ENCODE measurements around the gene ADAM12. TPM values are rescaled to one million over a fixed set of nuclear protein-coding genes. Genes with fewer than 3 reads are reported as not detected.

The ADAM12 gene
- total RNA-seq, 3 donors from 2014 or later (not counting 1 experiment from before 2014, with no cell fraction given), result 1.6 to 1.9 (median 1.8) TPM

DNA sequence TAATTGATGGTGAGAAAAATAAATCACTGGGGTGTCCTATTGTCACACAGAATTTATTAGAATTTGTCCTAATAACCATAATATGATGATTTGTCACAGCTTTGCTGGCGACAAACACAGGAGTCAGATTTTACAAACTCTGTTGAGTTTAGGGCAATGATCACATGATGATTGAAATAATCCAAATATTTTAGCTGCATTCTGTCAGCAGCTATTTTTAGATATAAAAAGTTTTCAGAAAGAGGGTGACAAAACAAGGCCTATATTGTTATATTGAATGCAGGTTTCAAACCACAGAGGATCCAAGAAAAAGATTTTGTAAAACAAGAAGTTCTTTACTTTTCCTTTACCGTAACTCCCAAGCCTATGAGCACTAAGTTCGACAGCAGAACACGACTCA, 178.8 kb downstream of the ADAM12 start:
- no peak overlapping the region for H3K4me3 Mint-ChIP-seq
- H3K36me3 Mint-ChIP-seq, result no peaks in the 10 kb centered on the region
- DNase-seq (no peak), ATAC-seq (no peak)
- H3K27ac ChIP-seq (ENCODE audit: low read length), result no peak overlapping the region
- 73% methylated on average over 4 of the region's 4 CpGs for WGBS (ENCODE audit: insufficient coverage)
- no peak overlapping the region for H3K27ac Mint-ChIP-seq
- no peaks in the 10 kb centered on the region for H3K36me3 ChIP-seq (ENCODE audit: control insufficient read depth, insufficient read depth, low read length)
- TF ChIP-seq, protein P1, sequence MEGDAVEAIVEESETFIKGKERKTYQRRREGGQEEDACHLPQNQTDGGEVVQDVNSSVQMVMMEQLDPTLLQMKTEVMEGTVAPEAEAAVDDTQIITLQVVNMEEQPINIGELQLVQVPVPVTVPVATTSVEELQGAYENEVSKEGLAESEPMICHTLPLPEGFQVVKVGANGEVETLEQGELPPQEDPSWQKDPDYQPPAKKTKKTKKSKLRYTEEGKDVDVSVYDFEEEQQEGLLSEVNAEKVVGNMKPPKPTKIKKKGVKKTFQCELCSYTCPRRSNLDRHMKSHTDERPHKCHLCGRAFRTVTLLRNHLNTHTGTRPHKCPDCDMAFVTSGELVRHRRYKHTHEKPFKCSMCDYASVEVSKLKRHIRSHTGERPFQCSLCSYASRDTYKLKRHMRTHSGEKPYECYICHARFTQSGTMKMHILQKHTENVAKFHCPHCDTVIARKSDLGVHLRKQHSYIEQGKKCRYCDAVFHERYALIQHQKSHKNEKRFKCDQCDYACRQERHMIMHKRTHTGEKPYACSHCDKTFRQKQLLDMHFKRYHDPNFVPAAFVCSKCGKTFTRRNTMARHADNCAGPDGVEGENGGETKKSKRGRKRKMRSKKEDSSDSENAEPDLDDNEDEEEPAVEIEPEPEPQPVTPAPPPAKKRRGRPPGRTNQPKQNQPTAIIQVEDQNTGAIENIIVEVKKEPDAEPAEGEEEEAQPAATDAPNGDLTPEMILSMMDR (IDR thresholded peaks at IDR 0.05), result no peak
- intact Hi-C loops (cut with micrococcal nuclease), result no loop called here
- H3K27me3 ChIP-seq (ENCODE audit: control insufficient read depth, insufficient read depth, low read length), result no peaks in the 10 kb centered on the region
- H3K4me1 ChIP-seq (ENCODE audit: control insufficient read depth, insufficient read depth, low read length), result no peaks in the 10 kb centered on the region
- no peaks in the 10 kb centered on the region for H3K9me3 Mint-ChIP-seq
- no peaks in the 10 kb centered on the region for H3K9me3 ChIP-seq (ENCODE audit: control insufficient read depth, insufficient read depth, low read length)
- no peaks in the 10 kb centered on the region for H3K4me1 Mint-ChIP-seq
- H3K27me3 Mint-ChIP-seq (ENCODE audit: low read depth in 2 of 2), result peaks cover 13 to 36% of the 10 kb centered on the region in 2 donors
- H3K4me3 ChIP-seq (ENCODE audit: low read length), result no peak overlapping the region

DNA sequence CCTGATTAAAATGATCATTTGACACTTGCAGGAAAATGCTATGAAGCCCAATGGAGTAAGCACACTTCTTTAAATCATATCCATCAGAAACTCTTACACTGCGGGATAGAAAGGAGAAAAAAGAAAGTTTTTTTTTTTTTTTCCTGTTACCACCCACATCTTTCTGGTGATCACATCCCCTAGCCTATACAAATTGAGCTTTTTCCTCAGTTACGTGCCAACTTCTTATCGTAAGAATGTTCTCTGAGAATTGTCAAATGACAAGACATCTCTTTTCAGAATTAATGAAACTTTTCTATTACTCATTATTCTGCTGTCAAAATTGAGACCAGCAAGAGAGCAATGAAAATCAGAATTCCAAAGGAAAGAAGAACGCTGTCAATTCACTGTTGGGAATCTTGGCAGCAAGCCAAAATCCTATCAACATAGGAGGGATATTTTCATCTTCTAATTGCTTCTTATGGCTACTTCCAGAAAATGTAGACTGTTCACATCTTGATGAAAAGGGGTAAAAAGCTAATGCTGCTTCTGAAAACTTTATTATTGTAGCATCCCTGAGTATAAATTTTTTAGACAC, 179.5 kb downstream of the ADAM12 start:
- H3K27ac ChIP-seq (ENCODE audit: low read length), result no peak overlapping the region
- WGBS (ENCODE audit: insufficient coverage), result 100% methylated on average over 2 of the region's 4 CpGs
- no peaks in the 10 kb centered on the region for H3K4me1 ChIP-seq (ENCODE audit: control insufficient read depth, insufficient read depth, low read length)
- Mint-ChIP-seq H3K27me3 (ENCODE audit: low read depth in 2 of 2) (peaks cover 9 to 36% of the 10 kb centered on the region in 2 donors), H3K9me3 (no peaks in the 10 kb centered on the region), H3K36me3 (no peaks in the 10 kb centered on the region), H3K4me1 (no peaks in the 10 kb centered on the region), H3K4me3 (no peak overlapping the region), H3K27ac (no peak overlapping the region)
- intact Hi-C loops (cut with micrococcal nuclease), result no loop called here
- H3K27me3 ChIP-seq (ENCODE audit: control insufficient read depth, insufficient read depth, low read length), result no peaks in the 10 kb centered on the region
- ATAC-seq, result no peak
- no peaks in the 10 kb centered on the region for H3K9me3 ChIP-seq (ENCODE audit: control insufficient read depth, insufficient read depth, low read length)
- no peak overlapping the region for H3K4me3 ChIP-seq (ENCODE audit: low read length)
- H3K36me3 ChIP-seq (ENCODE audit: control insufficient read depth, insufficient read depth, low read length), result no peaks in the 10 kb centered on the region
- no peak for DNase-seq
- TF ChIP-seq, protein P1 (IDR thresholded peaks at IDR 0.05), result no peak

DNA sequence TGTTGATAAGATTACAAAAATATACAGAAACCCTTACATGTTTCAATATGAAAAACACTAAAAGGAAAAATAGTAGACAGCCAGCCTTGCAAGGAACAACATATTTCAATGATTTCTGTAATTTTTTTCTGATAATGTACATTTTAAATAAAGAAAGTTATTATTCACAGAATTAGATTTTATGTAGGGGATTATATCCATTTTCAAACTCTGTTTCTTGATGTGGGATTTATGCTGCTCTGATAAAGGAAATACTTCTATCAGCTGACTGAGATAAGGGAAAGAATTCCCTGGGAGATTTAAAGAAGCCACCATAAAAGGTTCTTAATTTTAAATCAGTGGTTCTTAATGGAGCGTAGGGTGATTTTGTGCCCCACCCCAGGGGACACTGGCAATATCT, 180.4 kb downstream of the ADAM12 start:
- Histone ChIP-seq H3K27ac (ENCODE audit: low read length) (no peak overlapping the region), H3K4me3 (ENCODE audit: low read length) (no peak overlapping the region), H3K4me1 (ENCODE audit: control insufficient read depth, insufficient read depth, low read length) (no peaks in the 10 kb centered on the region), H3K9me3 (ENCODE audit: control insufficient read depth, insufficient read depth, low read length) (no peaks in the 10 kb centered on the region), H3K36me3 (ENCODE audit: control insufficient read depth, insufficient read depth, low read length) (no peaks in the 10 kb centered on the region), H3K27me3 (ENCODE audit: control insufficient read depth, insufficient read depth, low read length) (no peaks in the 10 kb centered on the region)
- no peak for ATAC-seq
- H3K4me3 Mint-ChIP-seq, result no peak overlapping the region
- peaks cover 7 to 31% of the 10 kb centered on the region in 2 donors for H3K27me3 Mint-ChIP-seq (ENCODE audit: low read depth in 2 of 2)
- no peak for DNase-seq
- no peak overlapping the region for H3K27ac Mint-ChIP-seq
- no peaks in the 10 kb centered on the region for H3K36me3 Mint-ChIP-seq
- H3K4me1 Mint-ChIP-seq, result no peaks in the 10 kb centered on the region
- TF ChIP-seq, protein P1 (IDR thresholded peaks at IDR 0.05), result no peak
- WGBS (ENCODE audit: insufficient coverage), result 84% methylated on average over 1 of the region's 1 CpG
- intact Hi-C loops (cut with micrococcal nuclease), result no loop called here
- no peaks in the 10 kb centered on the region for H3K9me3 Mint-ChIP-seq

DNA sequence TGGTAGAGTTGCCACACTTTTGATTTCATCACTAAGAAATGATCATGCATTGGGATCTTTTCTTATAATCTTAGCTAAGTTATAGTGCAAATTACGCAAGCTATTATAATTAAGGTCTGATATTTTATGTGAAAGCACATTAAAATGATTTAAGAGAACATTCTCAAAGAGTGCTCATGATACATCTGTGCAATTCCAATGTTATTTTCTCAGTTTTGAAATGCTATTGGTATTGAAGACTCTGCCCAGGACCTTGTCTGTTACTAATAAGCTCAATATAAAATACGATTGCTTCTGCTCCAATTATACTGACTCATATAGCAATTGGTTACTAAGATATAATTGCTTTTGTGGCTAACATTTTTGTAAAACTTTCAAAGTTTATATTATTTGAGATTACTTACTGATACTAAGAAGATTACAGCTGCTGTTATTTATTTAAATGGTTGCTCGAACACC, 180.9 kb downstream of the ADAM12 start:
- no peaks in the 10 kb centered on the region for H3K4me1 Mint-ChIP-seq
- Histone ChIP-seq H3K9me3 (ENCODE audit: control insufficient read depth, insufficient read depth, low read length) (no peaks in the 10 kb centered on the region), H3K4me1 (ENCODE audit: control insufficient read depth, insufficient read depth, low read length) (no peaks in the 10 kb centered on the region), H3K36me3 (ENCODE audit: control insufficient read depth, insufficient read depth, low read length) (no peaks in the 10 kb centered on the region), H3K4me3 (ENCODE audit: low read length) (no peak overlapping the region), H3K27ac (ENCODE audit: low read length) (no peak overlapping the region), H3K27me3 (ENCODE audit: control insufficient read depth, insufficient read depth, low read length) (no peaks in the 10 kb centered on the region)
- no peak overlapping the region for H3K4me3 Mint-ChIP-seq
- intact Hi-C loops (cut with micrococcal nuclease), result no loop called here
- no peaks in the 10 kb centered on the region for H3K36me3 Mint-ChIP-seq
- TF ChIP-seq, protein P1 (IDR thresholded peaks at IDR 0.05), result no peak
- no peaks in the 10 kb centered on the region for H3K9me3 Mint-ChIP-seq
- H3K27ac Mint-ChIP-seq, result no peak overlapping the region
- H3K27me3 Mint-ChIP-seq (ENCODE audit: low read depth in 2 of 2), result peaks cover 7 to 27% of the 10 kb centered on the region in 2 donors
- no CpG with 5 or more reads among the region's 3 CpGs for WGBS (ENCODE audit: insufficient coverage)
- no peak for ATAC-seq
- DNase-seq, result no peak
